Inflammatory macrophage treated with lipopolysaccharide for 1 hour (primary cell): ENCODE results near the gene ITGA7.

Source experiments
- DNase-seq, 2 donors: peaks; one replicate each; pipeline ENCODE4 v3.0.0-alpha.2; 2020 to 2022

The ITGA7 gene

GRCh38 chr12:55707841-55708694 is at the start of gene ITGA7:
TSS of gene ITGA7 (minus strand) at chr12:55707904. CDS start at chr12:55707682, 222 bp downstream.
- DNase-seq = no peak

GRCh38 chr12:55755246-55755645 is 47.5 kb upstream of the ITGA7 start:
- DNase-seq = no peak

GRCh38 chr12:55748230-55748993 is 40.7 kb upstream of the ITGA7 start:
- no peak for DNase-seq

GRCh38 chr12:55746913-55747231 is 39.2 kb upstream of the ITGA7 start:
- DNase-seq = no peak

GRCh38 chr12:55746174-55746912 is 38.6 kb upstream of the ITGA7 start:
- DNase-seq = no peak

- no peak for DNase-seq
Observed at GRCh38 chr12:55745361-55746173, 37.9 kb upstream of the ITGA7 start.

- no peak for DNase-seq
Observed at GRCh38 chr12:55744340-55745030, 36.8 kb upstream of the ITGA7 start.

- DNase-seq = peak; percentile 35 to 58
Observed at GRCh38 chr12:55743406-55744339, 36.0 kb upstream of the ITGA7 start.

- peak in 1 of 2 donors; percentile 20 for DNase-seq
Observed at GRCh38 chr12:55742719-55743405, 35.2 kb upstream of the ITGA7 start, which contains the start of gene GDF11. TSS of gene GDF11 (plus strand) at chr12:55743122. CDS start at chr12:55743317, 195 bp downstream.

- DNase-seq = no peak
Observed at GRCh38 chr12:55741931-55742680, 34.4 kb upstream of the ITGA7 start.

- DNase-seq = no peak
Observed at GRCh38 chr12:55739025-55739378, 31.3 kb upstream of the ITGA7 start.

GRCh38 chr12:55738123-55739024 is 30.7 kb upstream of the ITGA7 start:
- peak; percentile 72 to 100 for DNase-seq

- DNase-seq = no peak
Observed at GRCh38 chr12:55737581-55738122, 29.9 kb upstream of the ITGA7 start.

GRCh38 chr12:55736780-55737580 is 29.3 kb upstream of the ITGA7 start:
- DNase-seq = peak; percentile 51 to 84

GRCh38 chr12:55736076-55736475 is 28.4 kb upstream of the ITGA7 start:
- DNase-seq = no peak

GRCh38 chr12:55734595-55734994 is 26.9 kb upstream of the ITGA7 start:
- DNase-seq = no peak

- DNase-seq = no peak
Observed at GRCh38 chr12:55733858-55734257, 26.2 kb upstream of the ITGA7 start.
